ENCODE results near the gene CTXND1.

DNA sequence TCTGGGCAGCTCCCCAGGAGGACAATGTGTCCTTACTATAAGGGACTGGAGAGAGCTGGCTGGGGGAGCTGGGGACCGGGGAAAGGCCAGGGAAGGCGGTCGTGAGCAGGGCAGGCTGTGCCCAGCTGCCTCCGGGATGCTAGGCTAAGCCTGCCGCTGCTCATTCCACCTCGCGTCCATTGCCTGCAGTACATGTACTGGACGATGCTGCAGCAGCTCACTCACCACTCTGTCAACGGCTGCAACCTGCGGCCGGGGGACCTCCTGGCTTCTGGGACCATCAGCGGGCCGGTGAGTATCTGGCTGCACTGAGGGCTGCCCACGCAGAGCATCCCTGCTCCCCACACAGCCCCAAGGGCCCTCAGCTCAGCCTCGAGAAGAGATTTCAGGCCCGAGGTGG, 72.1 kb downstream of the CTXND1 start:
- TF ChIP-seq POLR2A (IDR thresholded peaks at IDR 0.05; ENCODE audit: low read depth) (no peak), EP300 (IDR thresholded peaks at IDR 0.05) (no peak), POLR2AphosphoS5 (IDR thresholded peaks at IDR 0.05) (no peak)
- TF ChIP-seq, protein P1, sequence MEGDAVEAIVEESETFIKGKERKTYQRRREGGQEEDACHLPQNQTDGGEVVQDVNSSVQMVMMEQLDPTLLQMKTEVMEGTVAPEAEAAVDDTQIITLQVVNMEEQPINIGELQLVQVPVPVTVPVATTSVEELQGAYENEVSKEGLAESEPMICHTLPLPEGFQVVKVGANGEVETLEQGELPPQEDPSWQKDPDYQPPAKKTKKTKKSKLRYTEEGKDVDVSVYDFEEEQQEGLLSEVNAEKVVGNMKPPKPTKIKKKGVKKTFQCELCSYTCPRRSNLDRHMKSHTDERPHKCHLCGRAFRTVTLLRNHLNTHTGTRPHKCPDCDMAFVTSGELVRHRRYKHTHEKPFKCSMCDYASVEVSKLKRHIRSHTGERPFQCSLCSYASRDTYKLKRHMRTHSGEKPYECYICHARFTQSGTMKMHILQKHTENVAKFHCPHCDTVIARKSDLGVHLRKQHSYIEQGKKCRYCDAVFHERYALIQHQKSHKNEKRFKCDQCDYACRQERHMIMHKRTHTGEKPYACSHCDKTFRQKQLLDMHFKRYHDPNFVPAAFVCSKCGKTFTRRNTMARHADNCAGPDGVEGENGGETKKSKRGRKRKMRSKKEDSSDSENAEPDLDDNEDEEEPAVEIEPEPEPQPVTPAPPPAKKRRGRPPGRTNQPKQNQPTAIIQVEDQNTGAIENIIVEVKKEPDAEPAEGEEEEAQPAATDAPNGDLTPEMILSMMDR (IDR thresholded peaks at IDR 0.05) = no peak

Measured in esophagus muscularis mucosa (tissue), 4 donors.